ENCODE measurements around the gene SHB. TPM values are rescaled to one million over a fixed set of nuclear protein-coding genes. Genes with fewer than 3 reads are reported as not detected.

Gene SHB
- total and polyA plus RNA-seq, 10 donors = 1.2 to 20.5 (median 7.1) TPM

GRCh38 chr9:37979844-37980243, 89.2 kb downstream of the SHB start:
- no peak for DNase-seq
- WGBS, 5 donors = 85 to 90% (median 87%) methylated on average over 5 of the region's 5 CpGs
- TF ChIP-seq, protein P1, sequence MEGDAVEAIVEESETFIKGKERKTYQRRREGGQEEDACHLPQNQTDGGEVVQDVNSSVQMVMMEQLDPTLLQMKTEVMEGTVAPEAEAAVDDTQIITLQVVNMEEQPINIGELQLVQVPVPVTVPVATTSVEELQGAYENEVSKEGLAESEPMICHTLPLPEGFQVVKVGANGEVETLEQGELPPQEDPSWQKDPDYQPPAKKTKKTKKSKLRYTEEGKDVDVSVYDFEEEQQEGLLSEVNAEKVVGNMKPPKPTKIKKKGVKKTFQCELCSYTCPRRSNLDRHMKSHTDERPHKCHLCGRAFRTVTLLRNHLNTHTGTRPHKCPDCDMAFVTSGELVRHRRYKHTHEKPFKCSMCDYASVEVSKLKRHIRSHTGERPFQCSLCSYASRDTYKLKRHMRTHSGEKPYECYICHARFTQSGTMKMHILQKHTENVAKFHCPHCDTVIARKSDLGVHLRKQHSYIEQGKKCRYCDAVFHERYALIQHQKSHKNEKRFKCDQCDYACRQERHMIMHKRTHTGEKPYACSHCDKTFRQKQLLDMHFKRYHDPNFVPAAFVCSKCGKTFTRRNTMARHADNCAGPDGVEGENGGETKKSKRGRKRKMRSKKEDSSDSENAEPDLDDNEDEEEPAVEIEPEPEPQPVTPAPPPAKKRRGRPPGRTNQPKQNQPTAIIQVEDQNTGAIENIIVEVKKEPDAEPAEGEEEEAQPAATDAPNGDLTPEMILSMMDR (IDR thresholded peaks at IDR 0.05 in 8 of 11, conservative IDR thresholded peaks at IDR 0.05 in 3 of 11) = no peak
- TF ChIP-seq POLR2A (IDR thresholded peaks at IDR 0.05) (no peak), POLR2AphosphoS5 (IDR thresholded peaks at IDR 0.05) (no peak)

DNA sequence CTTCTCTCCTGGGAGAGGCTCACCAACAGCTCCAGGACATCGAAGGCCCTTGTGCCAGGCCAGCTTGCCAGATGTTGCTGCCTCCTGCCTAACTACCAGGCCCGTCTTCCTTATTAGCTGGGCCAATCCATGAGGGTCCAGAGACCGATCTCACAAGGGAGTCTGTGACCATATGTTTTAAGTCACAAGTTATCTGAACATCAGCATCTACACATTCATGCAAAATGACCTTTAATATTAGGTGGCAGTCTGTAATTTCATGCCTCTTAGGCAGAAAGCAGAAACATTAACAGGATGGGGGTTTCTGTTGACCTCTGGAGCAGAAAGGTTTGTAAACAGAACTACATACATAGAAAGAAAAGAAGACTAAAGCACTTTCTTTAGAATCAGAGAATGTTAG, 90.0 kb downstream of the SHB start:
- Histone ChIP-seq H3K27me3 (replicated peaks in 1 of 7) (no peaks in the 10 kb centered on the region), H3K36me3 (peaks cover 0 to 5% (median 0%) of the 10 kb centered on the region in 6 donors), H3K27ac (no peak overlapping the region), H3K9me3 (no peaks in the 10 kb centered on the region), H3K4me1 (no peaks in the 10 kb centered on the region), H3K4me3 (no peak overlapping the region)
- 74 to 92% (median 87%) methylated on average over 3 of the region's 3 CpGs for WGBS, 5 donors
- DNase-seq = peak; percentile 41
- TF ChIP-seq POLR2A (IDR thresholded peaks at IDR 0.05) (no peak), POLR2AphosphoS5 (IDR thresholded peaks at IDR 0.05) (no peak)
- TF ChIP-seq, protein P1 (IDR thresholded peaks at IDR 0.05 in 8 of 11, conservative IDR thresholded peaks at IDR 0.05 in 3 of 11) = no peak
- intact Hi-C loops (cut with DNase I; ENCODE audit: low total_unique reads) = no loop called here

More at GRCh38 chr9:37979844-37980243, 89.2 kb downstream of the SHB start:
- Histone ChIP-seq H3K36me3 (no peaks in the 10 kb centered on the region), H3K27me3 (replicated peaks in 1 of 7) (no peaks in the 10 kb centered on the region), H3K4me1 (peaks cover 0 to 4% (median 1%) of the 10 kb centered on the region in 6 donors), H3K4me3 (no peak overlapping the region), H3K27ac (no peak overlapping the region), H3K9me3 (no peaks in the 10 kb centered on the region)
- intact Hi-C loops (cut with DNase I; ENCODE audit: low total_unique reads) = no loop called here

DNA sequence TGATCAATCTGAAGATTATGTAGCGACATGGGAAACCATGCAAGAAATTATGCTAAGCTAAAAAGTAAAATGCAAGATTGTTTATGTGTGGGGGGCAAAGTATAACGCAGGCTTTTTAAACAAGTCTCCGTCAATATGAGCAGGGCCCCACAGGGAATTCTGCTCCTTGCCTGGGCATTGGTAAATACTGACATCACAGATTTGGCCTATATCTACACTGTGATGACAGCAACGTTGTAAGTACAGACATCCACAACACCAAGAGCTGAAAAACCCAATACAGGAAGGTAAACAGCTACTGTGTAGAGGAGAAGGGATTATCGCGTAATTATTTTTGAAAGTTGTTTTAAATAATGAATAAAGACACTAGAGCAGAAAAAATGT, 90.6 kb downstream of the SHB start:
- H3K4me1 ChIP-seq = no peaks in the 10 kb centered on the region
- no peaks in the 10 kb centered on the region for H3K9me3 ChIP-seq
- H3K27me3 ChIP-seq (replicated peaks in 1 of 7) = no peaks in the 10 kb centered on the region
- TF ChIP-seq POLR2AphosphoS5 (IDR thresholded peaks at IDR 0.05) = no peak
- TF ChIP-seq, protein P1 (IDR thresholded peaks at IDR 0.05 in 8 of 11, conservative IDR thresholded peaks at IDR 0.05 in 3 of 11) = no peak
- TF ChIP-seq POLR2A (IDR thresholded peaks at IDR 0.05) = no peak
- H3K36me3 ChIP-seq = peaks cover 0 to 10% (median 0%) of the 10 kb centered on the region in 6 donors
- intact Hi-C loops (cut with DNase I; ENCODE audit: low total_unique reads) = no loop called here
- H3K4me3 ChIP-seq = no peak overlapping the region
- H3K27ac ChIP-seq = no peak overlapping the region
- 75 to 86% (median 84%) methylated on average over 6 of the region's 6 CpGs for WGBS, 5 donors
- no peak for DNase-seq

- Histone ChIP-seq H3K27me3 (replicated peaks in 1 of 7) (no peaks in the 10 kb centered on the region), H3K4me3 (no peak overlapping the region), H3K4me1 (no peaks in the 10 kb centered on the region), H3K36me3 (peaks cover 0 to 15% (median 0%) of the 10 kb centered on the region in 6 donors), H3K27ac (no peak overlapping the region), H3K9me3 (no peaks in the 10 kb centered on the region)
- intact Hi-C loops (cut with DNase I; ENCODE audit: low total_unique reads) = no loop called here
- WGBS, 5 donors = 72 to 80% (median 76%) methylated on average over 5 of the region's 5 CpGs
- TF ChIP-seq, protein P1 (IDR thresholded peaks at IDR 0.05 in 8 of 11, conservative IDR thresholded peaks at IDR 0.05 in 3 of 11) = no peak
- TF ChIP-seq POLR2A (IDR thresholded peaks at IDR 0.05) = no peak
- no peak for TF ChIP-seq POLR2AphosphoS5 (IDR thresholded peaks at IDR 0.05)
- no peak for DNase-seq
Observed at GRCh38 chr9:37977851-37978480, 91.1 kb downstream of the SHB start.
